Stimulated activated CD4-positive, alpha-beta T cell treated with anti-CD3 and anti-CD28 coated beads, Interleukin-4, amount 100 ng/mL, for 1 hour (primary cell): ENCODE results near the gene ITFG1.
"Not testable (repeated sequence)": the region's sequence is repeated elsewhere in the genome, so short reads cannot be mapped to it uniquely, and the experiment has no call there.

ENCODE experiments used
- DNase-seq: peaks from one replicate; pipeline ENCODE4 v3.0.0-alpha.2; 2020

The ITFG1 gene

GRCh38 chr16:47408491-47408890 is 52.4 kb downstream of the ITFG1 start:
- no peak for DNase-seq

- DNase-seq: no peak
Observed at GRCh38 chr16:47395733-47396498, 64.9 kb downstream of the ITFG1 start.

- no peak for DNase-seq
Observed at GRCh38 chr16:47392081-47392480, 68.8 kb downstream of the ITFG1 start.

- no peak for DNase-seq
Observed at GRCh38 chr16:47388705-47389104, 72.2 kb downstream of the ITFG1 start.

GRCh38 chr16:47387026-47387734 is 73.7 kb downstream of the ITFG1 start:
- DNase-seq: no peak

- DNase-seq: no peak
Observed at GRCh38 chr16:47386201-47386718, 74.6 kb downstream of the ITFG1 start.

GRCh38 chr16:47382362-47382761 is 78.5 kb downstream of the ITFG1 start:
- DNase-seq: no peak

- no peak for DNase-seq
Observed at GRCh38 chr16:47377154-47377553, 83.7 kb downstream of the ITFG1 start.

- no peak for DNase-seq
Observed at GRCh38 chr16:47375423-47375822, 85.4 kb downstream of the ITFG1 start.

GRCh38 chr16:47374629-47375028 is 86.2 kb downstream of the ITFG1 start:
- no peak for DNase-seq

- no peak for DNase-seq
Observed at GRCh38 chr16:47371271-47372014, 89.4 kb downstream of the ITFG1 start.

- DNase-seq: no peak
Observed at GRCh38 chr16:47370536-47370935, 90.3 kb downstream of the ITFG1 start.

- DNase-seq: no peak
Observed at GRCh38 chr16:47366228-47366627, 94.6 kb downstream of the ITFG1 start.

- no peak for DNase-seq
Observed at GRCh38 chr16:47363761-47364160, 97.1 kb downstream of the ITFG1 start.

GRCh38 chr16:47359478-47359877 is 101.4 kb downstream of the ITFG1 start:
- no peak for DNase-seq

- DNase-seq: no peak
Observed at GRCh38 chr16:47358816-47359215, 102.0 kb downstream of the ITFG1 start.

GRCh38 chr16:47349029-47349428 is 111.8 kb downstream of the ITFG1 start:
- DNase-seq: not testable (repeated sequence)

- DNase-seq: not testable (repeated sequence)
Observed at GRCh38 chr16:47347021-47347696, 113.7 kb downstream of the ITFG1 start.

GRCh38 chr16:47342055-47342454 is 118.8 kb downstream of the ITFG1 start:
- no peak for DNase-seq

GRCh38 chr16:47330562-47330961 is 130.3 kb downstream of the ITFG1 start:
- not testable (repeated sequence) for DNase-seq

- DNase-seq: not testable (repeated sequence)
Observed at GRCh38 chr16:47324309-47324708, 136.6 kb downstream of the ITFG1 start.

- DNase-seq: no peak
Observed at GRCh38 chr16:47323241-47323640, 137.6 kb downstream of the ITFG1 start.
